HG02588 (cell line): ENCODE measurements around the gene MRPL28.
"Not testable (repeated sequence)": the region's sequence is repeated elsewhere in the genome, so short reads cannot be mapped to it uniquely, and the experiment has no call there.

Source experiments
- ATAC-seq: cut with Tn5 transposase; IDR thresholded peaks from one replicate; pipeline ENCODE4 v1.9.1; 2021; ENCODE audit warnings: mild to moderate bottlenecking, moderate library complexity; ENCODE audit not compliant: unreplicated experiment

Gene MRPL28

DNA sequence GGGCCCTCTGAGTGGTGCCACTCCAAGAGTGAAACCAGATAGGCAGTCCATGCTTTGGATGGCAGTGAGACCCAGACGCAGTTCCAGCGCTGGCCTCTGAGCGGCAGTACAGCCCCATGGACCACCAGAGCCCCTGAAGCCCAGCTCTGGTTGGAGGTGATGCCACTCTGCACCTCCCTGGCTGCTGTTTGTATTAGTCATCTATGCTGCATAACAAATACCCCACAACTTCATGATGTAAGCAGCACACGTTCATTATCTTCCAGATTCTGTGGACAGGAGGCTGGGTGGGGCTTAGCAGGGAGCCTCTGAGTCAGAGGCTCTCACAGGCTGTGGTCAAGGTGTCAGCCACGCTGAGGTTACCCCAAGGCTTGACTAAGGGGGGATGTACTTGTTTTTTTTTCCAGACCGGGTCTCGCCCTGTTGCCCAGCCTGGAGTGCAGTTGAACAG lies 21.6 kb upstream of the MRPL28 start:
- no peak for ATAC-seq

DNA sequence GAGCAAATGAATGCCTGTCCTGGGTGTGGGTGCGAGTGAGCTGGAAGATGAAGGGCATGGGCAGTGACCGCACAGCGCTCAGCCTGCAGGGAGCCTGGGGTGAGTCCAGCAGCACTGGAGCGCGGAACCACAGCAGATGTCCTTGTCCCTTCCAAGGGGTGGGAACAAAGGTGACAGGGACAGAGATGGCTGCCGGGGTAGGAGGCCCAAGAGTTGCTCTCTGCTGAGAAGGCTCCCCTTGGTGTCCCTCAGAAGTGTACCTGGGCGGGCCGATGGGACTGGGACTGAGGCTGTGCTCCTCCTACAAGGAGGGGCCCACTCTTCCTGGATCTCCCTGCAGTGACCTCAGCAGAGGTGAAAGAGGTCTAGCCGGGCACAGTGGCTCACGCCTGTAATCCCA lies 19.0 kb upstream of the MRPL28 start:
- no peak for ATAC-seq

DNA sequence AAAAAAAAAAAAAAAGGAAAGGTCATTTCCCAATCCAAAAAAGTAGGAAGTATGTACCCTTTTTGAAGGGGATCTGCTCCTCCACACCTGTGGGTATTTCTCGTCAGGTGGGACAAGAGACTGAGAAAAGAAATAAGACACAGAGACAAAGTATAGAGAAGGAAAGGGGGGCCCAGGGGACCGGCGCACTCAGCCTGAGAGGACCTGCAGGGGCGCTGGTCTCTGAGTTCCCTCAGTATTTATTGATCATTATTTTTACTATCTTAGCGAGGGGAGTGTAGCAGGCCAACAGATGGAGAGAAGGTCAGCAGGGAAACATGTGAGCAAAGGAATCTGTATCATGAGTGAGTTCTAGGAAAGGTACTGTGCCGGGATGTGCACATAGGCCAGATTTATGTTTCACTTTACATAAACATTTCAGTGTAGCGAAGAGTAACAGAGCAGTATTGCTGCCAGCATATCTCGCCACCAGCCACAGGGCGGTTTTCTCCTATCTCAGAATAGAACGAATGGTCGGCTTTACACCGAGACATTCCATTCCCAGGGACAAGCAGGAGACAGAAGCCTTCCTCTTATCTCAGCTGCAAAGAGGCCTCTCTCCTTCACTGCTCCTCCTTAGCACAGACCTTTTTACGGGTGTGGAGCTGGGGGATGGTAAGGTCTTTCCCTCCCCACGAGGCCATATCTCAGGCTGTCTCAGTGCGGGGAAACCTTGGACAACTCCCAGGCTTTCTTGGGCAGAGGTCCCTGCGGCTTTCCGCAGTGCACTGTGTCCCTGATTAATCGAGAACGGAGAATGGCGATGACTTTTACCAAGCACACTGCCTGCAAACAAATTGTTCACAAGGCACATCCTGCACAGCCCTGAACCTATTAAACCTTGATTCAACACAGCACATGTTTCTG lies 17.7 kb upstream of the MRPL28 start:
- not testable (repeated sequence) for ATAC-seq

- ATAC-seq, result no peak
Observed at GRCh38 chr16:386641-387156, 16.4 kb upstream of the MRPL28 start.

GRCh38 chr16:383326-384051 lies 13.2 kb upstream of the MRPL28 start:
- ATAC-seq, result no peak

DNA sequence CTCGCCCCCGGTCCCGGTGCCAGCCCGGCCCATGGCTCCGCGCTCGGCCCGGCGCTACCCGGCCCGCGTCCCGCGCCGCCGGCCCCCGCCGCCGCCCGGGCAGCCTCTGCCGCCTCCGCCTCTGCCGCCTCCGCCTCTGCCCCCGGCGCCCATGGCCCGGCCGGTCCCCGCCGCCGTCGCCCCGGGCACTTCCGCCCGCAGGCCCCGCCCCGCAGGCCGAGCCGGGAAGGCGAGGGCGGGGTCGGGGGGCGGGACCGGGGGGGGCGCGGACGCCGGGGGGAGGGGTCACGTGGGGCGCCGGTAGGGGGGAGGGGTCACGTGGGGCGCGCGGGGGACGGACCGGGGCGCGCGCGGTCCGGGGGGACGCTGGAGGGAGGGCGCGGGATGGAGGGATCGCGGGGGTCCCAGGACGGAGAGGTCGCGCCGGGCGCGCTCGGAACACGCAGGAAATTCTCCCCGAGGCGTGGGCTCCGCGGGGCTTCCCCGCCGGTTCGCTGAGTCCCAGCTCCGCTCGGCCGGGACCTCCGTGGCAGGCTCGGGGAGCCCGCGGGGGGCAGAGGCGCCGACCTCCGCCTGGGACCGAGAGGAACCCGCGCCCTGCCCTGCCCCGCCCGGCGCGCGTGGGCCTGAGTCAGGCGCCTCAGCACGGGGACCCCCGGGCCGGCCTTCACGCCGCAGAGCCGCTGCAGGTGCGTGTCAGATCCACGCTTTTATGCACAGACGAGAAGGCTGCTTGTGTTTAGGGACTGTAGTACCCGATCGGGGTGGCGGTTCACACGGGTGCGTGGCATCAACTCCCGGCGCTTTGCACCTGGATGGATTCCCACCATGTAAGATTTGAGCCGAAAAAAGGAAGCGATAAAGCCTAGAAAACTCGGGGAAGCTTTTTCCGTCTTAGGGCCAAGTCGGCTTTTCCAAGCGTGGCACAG lies 11.7 kb upstream of the MRPL28 start, which contains the start of gene PGAP6:
PGAP6 (minus strand) TSS at position 190 of the 929 bp plus-strand sequence; CDS start at position 33, 157 bp downstream.
- ATAC-seq, result peak; percentile 43

DNA sequence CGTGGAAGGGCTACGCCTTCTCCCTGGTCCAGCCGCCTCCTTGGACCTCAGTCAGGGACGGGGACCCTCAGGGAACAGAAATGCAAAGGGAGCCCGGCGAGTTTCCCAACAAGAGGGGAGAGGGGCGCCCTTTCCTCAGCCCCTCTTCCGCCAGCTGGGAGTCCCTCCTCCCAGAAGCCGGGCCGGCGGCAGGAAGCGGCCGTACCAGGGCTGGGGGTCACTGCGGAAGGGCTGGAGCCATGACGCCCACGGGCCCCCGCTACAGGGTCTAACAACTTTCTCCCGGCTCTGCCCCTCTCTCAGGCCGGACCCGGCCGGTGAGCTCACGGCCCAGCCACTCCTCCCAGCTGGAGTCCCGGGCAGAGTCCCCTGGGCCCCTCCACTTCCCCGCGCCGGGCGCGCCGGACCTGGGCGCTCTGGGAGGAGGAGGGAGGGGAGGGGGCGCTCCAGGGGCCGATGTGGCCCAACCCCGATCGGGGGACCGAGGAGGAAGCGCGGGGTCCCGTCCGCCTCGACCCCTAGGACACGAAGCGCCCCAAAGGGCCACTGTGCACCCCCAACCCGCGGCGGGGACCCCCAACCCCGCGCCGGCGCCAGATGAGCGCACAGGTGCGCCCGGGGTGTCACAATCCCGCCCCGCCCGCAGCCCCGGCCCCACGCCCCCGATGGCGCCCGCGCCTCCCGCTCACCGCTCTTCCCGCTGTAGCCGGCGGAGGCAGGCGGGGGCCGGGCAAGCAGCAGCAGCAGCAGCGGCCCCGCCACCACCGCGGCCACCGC lies 10.9 kb upstream of the MRPL28 start:
- peak; percentile 11 for ATAC-seq

- ATAC-seq, result no peak
Observed at GRCh38 chr16:380762-381011, 10.3 kb upstream of the MRPL28 start.

DNA sequence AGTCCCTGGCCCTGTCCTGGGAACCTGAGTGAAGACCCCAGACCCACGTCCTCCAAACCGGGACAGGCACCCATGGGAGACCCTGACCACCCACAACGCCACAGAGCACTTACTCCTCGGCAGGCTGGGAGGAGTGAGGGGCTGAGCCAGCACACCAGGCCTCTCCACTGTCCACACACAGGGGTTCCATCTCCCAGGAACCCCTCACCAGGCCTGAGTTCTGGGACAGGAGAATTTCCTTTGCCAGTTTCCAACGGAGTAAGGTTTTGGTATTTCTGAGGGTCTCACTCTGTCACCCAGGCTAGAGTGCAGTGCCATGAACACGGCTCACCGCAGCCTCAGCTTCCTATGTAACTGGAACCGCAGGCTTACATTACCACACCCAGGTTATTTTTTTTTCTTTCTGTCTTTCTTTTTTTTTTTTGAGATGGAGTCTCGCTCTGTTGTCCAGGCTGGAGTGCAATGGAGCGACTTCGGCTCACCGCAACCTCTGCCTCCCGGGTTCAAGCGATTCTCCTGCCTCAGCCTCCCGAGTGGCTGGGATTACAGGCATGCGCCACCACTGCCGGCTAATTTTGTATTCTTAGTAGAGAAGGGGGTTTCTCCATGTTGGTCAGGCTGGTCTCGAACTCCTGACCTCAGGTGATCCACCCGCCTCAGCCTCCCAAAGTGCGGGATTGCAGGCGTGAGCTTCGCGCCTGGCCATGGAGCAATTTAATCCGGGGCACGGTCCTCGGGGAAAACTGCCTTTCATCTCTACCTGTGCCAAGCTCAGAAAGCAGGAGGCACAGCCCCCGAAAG lies 9.8 kb upstream of the MRPL28 start:
- ATAC-seq, result no peak

- ATAC-seq, result no peak
Observed at GRCh38 chr16:379183-379960, 9.0 kb upstream of the MRPL28 start.

DNA sequence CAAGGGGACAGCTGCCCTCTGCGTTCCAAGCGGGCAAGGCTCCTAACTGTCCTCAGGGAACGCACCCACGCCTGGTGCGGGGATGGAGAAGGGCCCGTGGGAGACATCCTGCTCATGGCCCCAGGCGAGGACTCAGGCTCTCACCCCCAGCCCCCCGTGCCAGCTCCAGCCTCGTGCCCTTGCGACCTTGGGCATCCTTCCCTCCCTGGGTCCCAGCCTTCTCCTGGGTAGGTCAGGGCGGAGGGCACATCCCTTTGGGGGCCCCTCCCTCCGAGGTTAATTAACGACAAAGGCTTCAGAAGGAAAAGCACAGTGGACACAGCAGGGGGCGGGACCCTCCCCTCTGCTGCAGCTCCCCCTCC lies 8.5 kb upstream of the MRPL28 start:
- no peak for ATAC-seq

GRCh38 chr16:378113-378820 lies 7.9 kb upstream of the MRPL28 start:
- not testable (repeated sequence) for ATAC-seq

- no peak for ATAC-seq
Observed at GRCh38 chr16:377419-377951, 7.1 kb upstream of the MRPL28 start.

DNA sequence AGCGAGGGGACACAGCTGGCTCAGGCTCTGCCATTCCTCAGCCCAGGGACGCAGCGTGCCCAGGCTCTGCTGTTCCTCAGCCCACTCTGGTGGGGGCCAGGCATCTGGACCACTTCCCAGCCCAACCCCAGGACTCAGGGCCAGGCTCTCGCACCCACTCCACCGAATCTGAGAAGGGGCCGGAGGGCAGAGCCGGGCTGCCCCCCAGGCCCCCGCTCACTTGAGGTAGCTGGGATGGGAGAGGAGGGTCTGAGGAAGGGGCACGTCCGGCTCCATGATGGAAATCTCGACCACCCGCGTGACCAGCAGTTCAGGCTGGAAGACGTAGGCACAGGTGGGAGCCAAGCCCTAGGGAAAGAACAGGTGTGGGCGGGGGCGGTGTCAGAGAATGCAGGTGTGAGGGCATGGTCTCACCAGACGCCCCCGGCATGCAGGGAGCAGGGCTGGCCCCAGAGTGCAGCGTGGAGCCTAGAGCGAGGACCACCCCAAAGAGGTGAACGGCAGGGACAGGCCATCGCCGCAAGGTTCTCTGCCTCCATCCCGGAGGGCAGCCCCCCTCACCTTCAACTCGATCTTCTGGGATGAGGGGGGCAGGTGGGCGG lies 6.6 kb upstream of the MRPL28 start:
- ATAC-seq, result no peak

DNA sequence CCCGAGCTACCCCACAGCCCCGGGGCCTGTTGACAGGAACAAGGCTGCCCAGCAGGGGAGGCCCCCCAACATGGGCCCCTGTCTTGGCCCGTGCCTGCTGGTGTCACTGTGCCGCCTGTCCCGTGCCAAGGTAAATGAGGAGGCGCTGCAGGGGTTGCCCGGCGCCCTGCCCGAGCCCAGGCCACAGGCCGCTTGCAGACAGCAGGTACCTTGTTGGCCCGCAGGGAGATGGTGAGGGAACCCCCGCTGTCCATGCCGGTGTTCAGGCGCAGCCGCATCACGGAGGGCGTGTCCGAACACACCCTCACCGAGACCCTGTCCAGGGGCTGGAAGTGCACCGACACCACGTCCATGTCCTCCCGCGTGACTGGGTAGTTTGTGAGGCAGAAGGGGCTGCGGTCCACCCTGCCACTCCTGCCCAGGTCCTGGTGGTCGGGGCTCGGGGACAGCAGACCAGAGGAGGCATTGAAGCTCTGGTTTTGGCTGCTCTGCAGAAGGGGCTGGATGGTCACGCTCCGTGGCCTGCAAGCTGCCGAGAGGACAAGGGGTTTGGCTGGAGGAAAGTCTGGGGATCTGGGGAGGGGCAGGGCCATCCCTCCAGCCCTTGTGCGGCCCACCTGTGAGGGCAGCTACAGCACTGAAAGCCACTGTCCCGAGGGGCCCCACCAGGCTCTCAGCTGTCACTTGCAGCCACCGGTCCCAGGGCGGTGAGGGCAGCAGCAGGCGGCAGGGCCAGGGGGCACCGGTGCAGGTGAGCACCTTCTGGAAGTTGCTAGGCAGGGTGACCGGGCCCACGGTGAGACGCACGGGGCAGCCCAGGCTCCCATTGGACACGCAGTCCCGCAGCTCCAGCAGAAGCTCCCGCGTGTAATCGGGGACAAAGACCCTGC lies 5.8 kb upstream of the MRPL28 start:
- no peak for ATAC-seq

DNA sequence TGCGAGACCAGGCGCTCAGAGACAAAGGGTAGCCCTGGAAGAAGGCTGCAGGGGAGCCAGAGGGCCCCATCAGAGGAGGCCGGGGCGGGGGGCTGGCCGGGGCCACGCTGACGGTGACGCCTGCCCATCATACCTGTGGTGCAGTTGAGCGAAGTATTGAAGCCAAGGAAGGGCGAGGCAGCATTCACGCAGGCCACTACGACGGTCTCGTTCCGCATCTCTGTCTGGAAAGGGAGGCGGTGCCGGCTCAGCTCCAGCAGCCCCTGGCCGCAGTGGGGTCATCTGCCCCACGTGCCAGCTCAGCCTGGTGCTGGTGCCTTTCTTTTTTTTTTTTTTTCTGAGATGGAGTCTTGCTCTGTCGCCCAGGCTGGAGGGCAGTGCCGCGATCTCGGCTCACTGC lies 4.9 kb upstream of the MRPL28 start:
- no peak for ATAC-seq

DNA sequence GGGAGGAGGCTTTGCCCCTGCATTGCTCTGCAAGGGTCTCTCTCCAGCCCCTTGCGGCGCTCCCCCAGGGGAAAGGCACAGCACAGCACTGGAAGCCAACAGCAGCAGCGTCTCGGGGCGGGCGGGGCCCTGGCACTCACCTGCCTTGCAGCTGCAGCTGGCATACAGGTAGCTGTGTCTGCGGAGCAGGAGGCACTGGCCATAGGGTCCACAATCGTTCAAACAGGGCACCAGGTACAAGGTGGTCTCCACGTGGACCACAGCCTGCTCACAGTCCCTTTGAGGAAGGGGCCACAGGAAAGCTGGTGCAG lies 4.2 kb upstream of the MRPL28 start:
- no peak for ATAC-seq
